PFSK-1 (cell line): ENCODE results near the gene USH1G.

Experiments
- POLR2AphosphoS5 ChIP-seq: IDR thresholded peaks from 2 replicates; pipeline ENCODE4 v1.6.1; 2012; ENCODE audit warnings: low read depth, mild to moderate bottlenecking, control low read depth, low read length, moderate library complexity
- TF ChIP-seq, protein P1 (sequence below), 2 experiments: IDR thresholded peaks; 2 replicates each; pipeline versions ENCODE4 v1.6.1 to v1.8.0; 2011 to 2012; ENCODE audit warnings: low read depth in 2 of 2, low read length in 2 of 2, control low read depth in 1 of 2, inconsistent platforms in 1 of 2, mild to moderate bottlenecking in 1 of 2, moderate library complexity in 1 of 2; ENCODE audit not compliant: insufficient read depth in 1 of 2

DNA sequence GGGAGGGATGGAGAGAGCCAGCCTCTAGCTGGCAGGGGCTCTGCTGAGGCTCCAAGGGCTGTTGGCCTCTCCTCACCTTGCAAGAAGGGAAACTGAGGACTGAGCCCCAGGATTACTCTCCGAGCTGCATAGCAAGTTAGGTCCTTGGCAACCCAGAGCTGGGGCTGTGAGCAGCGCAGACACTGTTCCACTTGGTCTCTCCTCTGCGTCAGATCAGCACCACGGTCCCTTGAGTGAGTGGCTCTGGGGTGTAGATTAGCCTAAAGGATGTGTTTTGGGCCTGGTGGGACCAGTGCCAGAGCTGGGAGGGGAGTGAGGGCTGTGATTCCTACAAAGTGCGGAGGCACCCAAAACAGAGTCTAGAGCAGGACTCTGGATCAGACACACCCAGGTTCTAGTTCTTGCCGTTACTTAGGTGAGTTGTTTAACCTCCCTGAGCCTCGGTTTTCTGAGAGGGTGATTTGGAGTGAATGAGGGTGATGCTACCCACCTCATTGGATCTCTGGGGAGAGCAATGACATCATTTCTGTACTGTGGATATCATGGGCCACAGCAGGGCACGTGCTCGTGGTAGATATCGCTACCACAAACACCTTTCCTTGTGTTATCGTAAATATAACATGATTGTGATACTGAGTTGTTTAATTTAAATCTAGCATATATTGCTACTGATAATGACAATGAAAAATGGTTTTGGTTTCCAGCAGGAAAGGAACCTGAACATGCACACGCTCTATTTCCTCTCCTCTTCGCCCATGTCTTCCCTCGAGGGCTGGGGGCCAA lies 21.5 kb downstream of the USH1G start:
- TF ChIP-seq, protein P1, sequence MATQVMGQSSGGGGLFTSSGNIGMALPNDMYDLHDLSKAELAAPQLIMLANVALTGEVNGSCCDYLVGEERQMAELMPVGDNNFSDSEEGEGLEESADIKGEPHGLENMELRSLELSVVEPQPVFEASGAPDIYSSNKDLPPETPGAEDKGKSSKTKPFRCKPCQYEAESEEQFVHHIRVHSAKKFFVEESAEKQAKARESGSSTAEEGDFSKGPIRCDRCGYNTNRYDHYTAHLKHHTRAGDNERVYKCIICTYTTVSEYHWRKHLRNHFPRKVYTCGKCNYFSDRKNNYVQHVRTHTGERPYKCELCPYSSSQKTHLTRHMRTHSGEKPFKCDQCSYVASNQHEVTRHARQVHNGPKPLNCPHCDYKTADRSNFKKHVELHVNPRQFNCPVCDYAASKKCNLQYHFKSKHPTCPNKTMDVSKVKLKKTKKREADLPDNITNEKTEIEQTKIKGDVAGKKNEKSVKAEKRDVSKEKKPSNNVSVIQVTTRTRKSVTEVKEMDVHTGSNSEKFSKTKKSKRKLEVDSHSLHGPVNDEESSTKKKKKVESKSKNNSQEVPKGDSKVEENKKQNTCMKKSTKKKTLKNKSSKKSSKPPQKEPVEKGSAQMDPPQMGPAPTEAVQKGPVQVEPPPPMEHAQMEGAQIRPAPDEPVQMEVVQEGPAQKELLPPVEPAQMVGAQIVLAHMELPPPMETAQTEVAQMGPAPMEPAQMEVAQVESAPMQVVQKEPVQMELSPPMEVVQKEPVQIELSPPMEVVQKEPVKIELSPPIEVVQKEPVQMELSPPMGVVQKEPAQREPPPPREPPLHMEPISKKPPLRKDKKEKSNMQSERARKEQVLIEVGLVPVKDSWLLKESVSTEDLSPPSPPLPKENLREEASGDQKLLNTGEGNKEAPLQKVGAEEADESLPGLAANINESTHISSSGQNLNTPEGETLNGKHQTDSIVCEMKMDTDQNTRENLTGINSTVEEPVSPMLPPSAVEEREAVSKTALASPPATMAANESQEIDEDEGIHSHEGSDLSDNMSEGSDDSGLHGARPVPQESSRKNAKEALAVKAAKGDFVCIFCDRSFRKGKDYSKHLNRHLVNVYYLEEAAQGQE (IDR thresholded peaks at IDR 0.05; ENCODE audit: insufficient read depth in 1 of 2, low read depth in 2 of 2, low read length in 2 of 2) = no peak
- TF ChIP-seq POLR2AphosphoS5 = no peak
